NCI-H1105 treated with DMSO at 0.1 percent for 48 hours (cell line): ENCODE measurements around the gene MFGE8.
A peak's percentile ranks its signal among the peaks of the same experiment; 100 is the strongest.
"Not testable (repeated sequence)": the region's sequence is repeated elsewhere in the genome, so short reads cannot be mapped to it uniquely, and the experiment has no call there.

Source experiments
- DNase-seq: peaks from one replicate; lab custom pipeline; 2025; lab: John Stamatoyannopoulos, UW

MFGE8 gene, protein sequence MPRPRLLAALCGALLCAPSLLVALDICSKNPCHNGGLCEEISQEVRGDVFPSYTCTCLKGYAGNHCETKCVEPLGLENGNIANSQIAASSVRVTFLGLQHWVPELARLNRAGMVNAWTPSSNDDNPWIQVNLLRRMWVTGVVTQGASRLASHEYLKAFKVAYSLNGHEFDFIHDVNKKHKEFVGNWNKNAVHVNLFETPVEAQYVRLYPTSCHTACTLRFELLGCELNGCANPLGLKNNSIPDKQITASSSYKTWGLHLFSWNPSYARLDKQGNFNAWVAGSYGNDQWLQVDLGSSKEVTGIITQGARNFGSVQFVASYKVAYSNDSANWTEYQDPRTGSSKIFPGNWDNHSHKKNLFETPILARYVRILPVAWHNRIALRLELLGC

DNA sequence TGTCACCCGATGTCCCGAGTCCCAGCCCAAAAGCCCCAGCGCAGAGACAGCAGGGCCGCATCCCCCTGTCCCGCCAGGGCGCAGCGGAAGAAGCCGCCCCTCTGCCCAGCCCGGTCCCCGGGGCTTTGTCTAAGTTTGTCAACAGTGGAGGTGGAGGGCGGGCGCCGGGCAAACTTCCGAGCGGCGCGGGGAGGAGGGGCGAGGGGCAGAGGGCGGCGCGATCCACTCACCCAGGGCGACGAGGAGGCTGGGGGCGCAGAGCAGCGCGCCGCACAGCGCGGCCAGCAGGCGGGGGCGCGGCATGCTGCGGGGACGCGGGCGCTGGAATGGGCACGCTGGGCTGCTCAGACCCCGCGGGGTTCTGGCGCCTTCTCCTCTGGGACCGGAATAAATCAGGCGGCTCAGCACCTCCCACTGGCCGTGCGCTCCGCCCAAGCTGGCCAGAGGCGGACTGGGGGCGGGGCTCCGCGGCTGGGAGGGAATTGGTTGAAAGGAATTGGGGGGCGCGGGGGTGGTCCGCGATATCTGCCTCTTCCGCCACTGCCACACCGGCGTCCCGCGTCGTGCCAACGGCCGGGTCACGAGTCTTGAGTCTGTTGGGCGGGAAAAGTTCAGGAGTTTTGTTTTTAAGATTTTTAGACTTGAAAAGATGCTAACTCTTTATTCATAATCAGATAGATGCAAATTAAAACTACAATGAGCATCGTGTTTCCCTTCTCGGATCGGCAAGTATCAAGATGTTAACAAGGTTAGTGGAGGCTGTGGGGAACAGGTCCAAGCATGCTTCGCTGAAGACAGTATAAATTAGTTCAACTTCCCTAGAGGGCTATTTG, at the start of gene MFGE8:
MFGE8 (minus strand) TSS at position 363 of the 833 bp plus-strand sequence; CDS start at position 303, 60 bp downstream.
- peak; percentile 58 for DNase-seq

DNA sequence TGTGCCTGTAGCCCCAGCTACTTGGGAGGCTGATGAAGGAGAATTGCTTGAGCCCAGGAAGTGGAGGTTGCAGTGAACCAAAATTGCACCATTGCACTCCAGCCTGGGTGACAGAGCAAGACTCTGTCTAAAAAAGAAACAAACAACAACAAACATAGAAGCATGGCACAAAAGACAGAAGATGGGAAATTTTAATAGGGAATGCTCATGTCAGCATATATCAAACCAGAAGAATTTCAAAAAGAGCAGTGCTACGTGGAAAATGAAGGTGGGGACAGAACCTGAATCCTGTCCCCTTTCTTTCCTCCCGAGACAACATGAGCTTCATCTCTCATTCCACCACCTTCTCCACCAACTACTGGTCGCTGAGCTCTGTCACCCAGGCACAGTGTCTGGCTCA, 46.3 kb upstream of the MFGE8 start:
- no peak for DNase-seq

DNA sequence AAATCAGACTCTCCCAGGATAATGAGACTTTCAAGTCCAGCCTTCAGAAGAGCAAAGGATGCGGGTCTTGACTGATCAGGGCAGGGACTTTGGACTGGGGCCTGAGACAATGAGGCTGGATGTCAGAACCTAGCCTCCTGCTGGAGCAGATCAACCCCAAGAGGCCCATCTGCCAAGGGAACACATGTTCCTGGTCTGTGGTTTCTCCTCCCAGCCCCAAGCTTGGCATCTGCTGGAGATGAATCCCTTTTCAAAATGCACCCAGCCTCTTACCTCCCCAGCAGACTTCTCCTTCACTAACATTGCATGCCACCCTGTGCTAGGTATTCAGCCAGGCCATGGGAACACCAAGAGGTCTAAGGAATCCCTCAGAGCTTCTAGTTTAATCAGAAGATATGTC, 43.7 kb upstream of the MFGE8 start:
- no peak for DNase-seq

DNA sequence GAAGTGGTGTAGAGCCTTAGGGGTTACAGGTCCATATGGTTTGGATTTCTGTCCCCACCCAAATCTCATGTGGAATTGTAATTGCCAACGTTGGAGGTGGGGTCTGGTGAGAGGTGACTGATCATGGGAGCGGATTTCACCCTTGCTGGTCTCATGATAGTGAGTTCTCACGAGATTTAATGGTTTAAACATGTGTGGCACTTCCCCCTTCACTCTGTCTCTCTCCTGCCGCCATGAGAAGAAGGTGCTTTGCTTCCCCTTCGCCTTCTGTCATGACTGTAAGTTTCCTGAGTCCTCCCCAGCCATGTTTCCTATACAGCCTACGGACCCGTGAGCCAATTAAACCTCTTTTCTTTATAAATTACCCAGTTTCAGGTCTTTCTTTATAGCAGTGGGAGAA, 43.1 kb upstream of the MFGE8 start:
- no peak for DNase-seq

DNA sequence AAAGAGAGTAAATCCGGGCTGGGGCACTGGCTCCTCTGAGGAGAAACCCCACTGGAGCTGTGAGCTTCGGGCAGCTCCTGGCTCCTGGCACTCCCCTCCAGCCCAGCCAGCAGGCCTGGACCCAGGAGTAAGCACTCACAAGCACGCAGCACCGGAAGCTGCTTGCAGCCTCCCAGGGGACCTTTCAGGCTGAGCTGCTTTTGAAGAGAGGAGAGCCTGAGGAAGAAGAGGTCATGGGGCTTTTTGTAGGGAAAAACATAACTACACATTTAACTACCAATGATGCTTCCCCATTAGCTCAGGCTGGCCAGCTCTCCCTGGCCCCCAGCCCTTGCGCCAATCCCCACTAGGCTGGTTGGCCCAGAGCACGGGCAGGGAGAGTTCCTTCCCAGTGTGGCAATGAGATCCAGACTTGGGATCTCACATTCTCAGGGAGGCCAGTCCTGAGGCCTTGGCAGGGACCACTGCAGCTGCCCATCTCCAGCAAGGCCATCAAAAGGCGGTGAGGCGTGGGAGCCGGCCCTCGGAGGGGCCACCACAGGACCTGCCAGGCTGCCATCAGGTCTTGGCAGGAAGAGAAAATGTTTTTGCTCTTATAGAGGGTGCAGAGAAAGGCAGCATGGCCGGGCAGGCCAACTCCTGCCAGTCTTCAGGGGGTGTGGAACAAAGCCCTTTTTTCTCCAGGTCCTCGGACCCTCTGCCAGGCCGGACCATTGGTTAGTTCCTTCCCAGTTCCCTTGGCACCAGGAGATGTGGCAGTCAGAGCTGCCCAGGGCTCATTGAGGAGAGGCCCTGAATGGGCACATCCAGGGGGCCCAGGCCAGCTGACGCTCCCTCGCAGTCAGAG, 41.5 kb upstream of the MFGE8 start:
- DNase-seq, result no peak

DNA sequence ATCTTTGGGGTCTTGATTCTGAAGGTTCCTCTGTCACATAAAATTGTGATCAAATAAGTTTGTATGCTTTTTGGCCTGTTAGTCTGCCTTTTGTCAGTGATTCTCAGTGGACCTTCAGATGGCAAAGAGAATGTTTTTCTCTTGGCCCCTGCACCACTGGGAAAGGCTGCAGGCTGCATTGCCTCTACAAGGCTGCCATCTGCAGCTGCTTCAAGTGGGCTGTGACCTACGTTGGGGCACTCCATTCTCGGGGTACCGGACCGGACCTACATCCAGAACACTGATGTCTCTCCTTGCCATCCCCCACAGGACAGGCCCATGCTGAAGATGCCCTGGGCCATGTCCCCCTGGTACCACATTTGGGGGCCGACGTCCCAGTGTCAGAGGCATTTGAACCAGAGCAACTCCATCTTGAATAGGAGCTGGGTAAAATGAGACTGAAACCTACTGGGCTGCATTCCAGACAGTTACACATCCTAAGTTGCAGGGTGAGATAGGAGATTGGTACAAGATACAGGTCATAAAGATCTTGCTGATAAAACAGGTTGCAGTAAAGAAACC, 37.5 kb upstream of the MFGE8 start:
- no peak for DNase-seq

DNA sequence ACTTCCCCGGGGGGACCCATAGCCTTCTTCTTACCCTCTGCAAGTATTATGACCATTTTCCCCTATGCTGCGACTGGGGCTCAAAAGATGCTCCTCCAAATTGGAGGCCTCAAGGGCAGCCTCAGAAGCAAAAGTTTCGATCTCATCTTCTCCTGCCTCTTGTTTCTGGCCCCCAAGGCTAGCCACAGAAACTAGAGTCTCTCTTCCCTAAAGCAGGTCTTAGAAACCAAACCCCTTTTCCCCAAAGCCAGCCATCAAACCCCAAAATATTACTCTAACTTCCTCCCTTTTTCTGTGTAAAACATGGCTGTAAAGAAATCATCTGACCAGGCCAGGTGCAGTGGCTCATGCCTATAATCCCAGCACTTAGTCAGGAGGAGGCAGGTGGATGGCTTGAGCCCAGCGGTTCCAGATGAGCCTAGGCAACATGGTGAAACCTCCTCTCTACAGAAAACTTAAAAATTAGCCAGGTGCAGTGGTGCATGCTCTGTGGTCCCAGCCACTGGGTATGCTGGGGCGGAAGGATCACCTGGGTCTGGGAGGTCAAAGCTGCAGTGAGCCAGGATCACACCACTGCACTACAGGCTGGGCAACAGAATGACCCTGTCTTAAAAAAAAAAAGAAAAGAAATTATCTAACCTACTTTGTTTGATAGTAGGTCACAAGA, 36.7 kb upstream of the MFGE8 start:
- DNase-seq, result no peak

DNA sequence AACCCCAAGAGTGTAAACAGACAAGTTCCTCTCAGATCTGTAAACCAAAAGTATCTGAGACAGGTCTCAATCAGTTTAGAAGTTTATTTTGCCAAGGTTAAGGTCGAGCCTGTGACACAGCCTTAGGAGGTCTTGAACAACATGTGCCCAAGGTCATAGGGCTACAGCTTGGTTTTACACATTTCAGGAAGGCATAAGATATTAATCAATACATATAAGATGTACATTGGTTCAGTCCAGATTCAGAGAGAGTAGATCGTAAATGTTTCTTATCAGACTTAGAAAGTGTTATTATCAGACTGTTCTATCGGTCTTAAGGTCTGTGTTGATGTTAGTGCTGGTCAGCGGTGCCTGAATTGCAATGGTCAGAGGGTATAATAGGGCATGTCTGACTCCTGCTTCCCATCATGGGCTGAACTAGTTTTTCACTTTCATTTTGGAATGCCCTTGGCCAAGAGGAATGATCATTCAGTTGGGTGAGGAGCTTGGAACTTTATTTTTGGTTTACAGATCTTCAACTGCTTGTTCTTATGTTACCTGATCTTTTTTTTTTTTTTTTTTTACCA, 27.0 kb upstream of the MFGE8 start:
- no peak for DNase-seq

DNA sequence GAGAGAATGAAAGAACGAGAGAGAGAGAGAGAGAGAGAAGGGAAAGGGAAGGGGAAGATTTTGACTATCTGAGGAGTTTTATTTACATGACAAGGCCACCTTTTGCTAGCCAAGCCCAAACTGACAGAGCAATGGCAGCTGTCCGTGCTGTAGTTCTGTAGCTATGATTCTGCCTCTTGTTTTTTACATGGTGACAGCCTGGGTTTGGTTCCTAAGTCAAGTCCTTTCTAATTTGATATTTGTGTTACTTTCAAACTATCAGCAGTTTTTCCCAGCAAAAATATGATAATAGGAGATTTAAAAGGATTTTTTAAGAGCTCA, 26.3 kb upstream of the MFGE8 start:
- DNase-seq, result no peak

DNA sequence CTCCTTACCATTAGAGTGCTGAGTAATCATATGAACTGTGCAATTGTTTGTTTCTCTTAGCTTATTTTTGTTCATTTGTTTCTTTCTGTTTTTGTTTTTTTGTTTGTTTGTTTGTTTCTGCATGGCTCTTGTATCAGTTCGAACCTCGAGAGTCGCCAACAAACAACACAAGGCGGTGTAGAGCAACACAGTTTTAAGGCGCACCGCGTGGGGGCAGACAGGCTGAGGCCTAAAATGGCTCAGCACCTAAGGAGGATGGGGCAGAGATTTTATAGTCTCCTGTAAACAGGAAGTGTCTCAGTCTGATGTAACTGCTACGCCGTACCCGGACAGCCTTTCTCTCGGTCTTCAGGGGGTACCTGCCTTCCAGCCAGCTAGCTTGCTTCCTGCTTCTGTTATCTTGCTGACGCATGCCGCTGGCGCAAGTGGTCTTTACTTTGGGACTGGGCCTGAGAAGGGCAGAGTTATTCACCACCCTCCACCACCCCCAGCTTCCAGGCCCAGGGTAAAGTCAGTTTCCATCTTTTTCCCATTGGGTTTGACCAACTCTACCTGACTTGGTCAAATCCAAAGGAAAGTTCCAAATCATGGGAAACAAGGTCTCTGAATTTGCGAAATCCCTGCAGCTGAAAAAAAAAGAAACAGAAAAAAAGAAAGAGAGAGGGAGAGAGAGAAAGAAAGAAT, 25.8 kb upstream of the MFGE8 start:
- no peak for DNase-seq

DNA sequence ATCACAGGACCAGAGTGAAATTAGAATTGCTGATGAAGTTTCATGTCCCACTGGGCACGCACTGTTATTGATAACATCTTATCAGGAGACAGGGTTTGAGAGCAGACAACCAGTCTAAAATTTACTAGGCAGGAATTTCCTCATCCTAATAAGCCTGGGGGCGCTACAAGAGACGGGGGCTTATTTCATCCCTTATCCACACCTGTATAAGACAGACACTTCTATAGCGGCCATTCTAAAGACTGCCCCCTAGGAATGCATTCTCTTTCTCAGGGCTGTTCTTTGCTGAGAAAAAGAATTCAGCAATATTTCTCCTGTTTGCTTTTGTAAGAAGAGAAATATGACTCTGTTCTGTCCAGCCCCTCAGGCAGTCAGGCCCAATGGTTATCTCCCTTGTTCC, 21.3 kb upstream of the MFGE8 start:
- DNase-seq, result not testable (repeated sequence)

DNA sequence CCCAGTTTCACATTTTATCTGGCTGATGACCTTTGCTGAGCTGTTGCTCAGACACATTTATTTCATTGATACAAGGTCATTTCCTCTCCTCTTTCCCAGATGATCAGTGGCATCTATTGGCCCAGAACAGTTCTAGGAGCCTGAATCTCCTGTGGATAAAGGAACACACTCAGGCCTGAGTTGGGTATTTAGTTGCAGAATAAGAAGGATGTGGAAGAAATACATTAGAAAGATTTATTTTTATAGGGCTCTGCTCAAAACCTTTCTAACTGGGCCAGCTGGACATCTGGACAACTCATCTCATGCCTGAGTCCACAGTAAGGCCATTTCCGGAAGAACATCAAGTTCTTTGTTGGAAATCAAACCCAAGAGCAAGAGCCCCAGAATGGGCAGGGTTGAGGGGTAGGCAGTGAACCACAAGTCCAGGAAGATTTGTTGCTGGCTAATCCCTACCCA, 19.7 kb upstream of the MFGE8 start:
- no peak for DNase-seq

DNA sequence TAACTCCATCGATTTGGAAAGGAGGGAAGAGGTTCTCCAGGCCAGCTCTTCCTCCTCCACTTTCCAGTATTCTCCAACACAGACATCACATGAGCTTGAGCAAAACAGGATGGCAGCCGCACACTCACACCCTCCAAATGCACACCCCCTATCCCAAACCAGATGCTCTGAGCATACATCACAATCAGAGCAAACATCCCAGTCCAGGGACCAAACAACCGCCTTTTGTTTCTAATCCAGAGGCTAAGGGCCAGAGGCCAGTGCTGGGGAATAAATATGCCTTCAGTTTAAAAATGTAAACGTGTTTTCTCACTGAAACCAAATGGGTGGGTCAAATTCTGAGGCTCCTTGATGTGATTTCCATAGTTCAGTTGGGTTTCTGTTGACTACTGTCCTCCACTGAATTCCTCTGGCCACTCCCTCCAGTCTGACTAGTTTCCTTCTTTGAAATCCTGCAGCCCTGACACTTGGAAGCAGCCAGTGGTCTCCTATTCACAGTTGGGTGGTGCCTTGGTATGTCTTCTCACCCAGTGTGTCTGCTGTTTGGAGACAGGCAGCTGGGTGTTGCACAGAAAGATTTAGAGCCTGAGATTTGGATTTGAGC, 19.2 kb upstream of the MFGE8 start:
- no peak for DNase-seq

DNA sequence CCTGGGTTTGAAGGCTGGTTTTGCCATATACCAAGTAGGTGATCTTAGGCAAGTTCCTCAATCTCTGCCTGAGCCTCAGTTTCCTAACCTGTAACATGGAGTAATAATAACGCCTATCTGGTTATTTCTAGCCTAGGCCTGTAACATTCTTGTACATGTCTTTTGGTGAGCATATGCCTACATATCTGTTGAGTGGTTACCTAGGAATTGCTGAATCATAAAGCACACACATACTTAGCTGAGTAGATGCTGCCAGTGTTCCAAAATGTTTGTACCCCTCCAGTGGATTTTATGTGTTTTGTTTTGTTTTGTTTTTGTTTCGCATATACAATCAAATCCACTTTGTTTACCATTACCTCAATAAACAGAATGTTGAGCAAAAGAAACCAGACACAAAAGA, 17.4 kb upstream of the MFGE8 start:
- DNase-seq, result no peak

DNA sequence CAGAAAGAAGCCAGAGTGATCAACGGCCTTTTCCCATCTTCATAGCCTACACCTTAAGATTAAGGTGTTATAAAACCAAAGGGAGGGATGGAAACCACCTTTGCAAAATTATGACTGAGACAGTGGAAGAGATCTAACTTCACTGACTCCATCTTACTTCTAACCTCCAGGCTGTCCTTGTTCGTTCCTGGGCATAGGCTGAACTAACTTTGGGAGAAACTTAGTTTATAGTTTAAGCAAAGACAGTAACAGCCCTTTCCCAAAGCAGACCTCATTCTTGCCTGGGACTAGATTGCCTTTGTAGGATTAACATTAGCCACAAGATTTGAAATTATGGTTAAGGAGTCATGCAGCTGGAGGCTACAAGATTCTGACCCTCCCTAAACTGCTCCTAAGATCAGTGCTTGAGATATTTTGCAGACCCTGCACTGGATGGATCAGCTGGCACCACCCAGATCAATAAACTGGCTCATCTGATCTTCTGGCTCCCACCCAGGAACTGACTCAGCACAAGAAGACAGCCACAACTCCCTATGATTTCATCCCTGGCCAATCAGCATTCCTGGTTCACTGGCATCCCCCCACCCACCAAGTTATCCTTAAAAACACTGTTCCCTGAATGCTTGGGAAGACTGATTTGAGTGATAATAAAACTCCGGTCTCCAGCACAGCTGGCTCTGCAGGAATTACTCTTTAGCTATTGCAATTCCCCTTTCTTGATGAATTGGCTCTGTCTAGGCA, 16.3 kb upstream of the MFGE8 start:
- not testable (repeated sequence) for DNase-seq

DNA sequence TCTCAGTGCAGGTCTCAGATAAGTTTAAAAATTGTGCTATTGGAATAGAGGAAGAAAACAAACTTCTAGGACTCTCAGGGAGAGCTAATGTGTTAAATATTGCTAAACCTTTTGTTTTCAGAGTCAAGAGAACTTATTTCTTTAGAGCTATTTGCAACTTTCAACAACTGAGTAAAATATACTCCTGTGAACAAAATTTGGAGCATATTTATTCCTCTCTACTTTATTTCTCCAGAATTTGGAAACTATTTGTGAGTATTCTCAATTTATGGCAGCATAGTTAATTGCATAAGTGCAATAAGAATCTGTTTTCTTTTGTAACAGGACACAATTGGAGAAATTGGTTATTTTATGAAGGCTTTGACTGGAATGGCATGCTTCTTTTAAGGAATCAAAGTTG, 15.0 kb upstream of the MFGE8 start:
- not testable (repeated sequence) for DNase-seq

DNA sequence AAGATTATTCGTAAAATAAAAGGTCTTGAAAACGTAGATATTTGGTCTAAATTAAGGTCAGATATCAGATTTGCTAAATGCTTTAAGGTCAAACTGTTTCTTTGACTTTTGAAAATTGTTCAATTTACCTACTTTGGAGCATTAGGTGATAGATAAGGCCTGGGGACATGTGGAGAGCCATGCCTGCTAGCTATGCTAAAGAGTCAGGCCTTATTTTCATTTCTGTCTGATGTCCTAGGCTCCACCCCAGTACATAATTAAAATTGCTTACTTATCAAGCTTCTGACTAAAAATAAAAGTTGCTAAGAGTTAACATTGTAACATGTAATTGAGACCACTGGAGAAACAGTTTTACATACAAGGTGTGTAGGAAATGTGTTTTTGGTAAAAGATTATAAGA, 12.5 kb upstream of the MFGE8 start:
- DNase-seq, result not testable (repeated sequence)

DNA sequence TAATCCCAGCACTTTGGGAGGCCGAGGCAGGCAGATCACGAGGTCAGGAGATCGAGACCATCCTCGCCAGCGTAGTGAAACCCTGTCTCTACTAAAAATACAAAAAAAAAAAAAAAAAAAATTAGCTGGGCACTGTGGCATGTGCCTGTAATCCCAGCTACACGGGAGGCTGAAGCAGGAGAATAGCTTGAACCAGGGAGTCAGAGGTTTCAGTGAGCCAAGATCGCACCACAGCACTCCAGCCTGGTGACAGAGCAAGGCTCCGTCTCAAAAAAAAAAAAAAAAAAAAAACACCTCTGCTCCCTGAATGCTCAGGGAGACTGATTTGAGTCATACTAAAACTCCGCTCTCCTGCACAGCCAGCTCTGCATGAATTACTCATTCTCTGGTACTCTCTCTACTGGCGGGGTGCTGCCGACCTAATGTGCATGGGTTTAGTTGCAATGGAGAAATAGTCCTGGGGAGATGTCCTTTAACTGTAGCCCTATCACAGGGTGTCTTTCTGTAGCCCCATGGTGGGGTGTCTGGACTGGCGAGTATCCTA, 7.8 kb upstream of the MFGE8 start:
- DNase-seq, result not testable (repeated sequence)
